GM18526 (cell line): Measurements from ENCODE around the gene TAS2R42.

Source experiments
- POLR2A ChIP-seq: IDR thresholded peaks from 3 replicates; pipeline ENCODE4 v1.6.1; 2011; ENCODE audit not compliant: insufficient read length; ENCODE audit errors: extremely low read depth

The TAS2R42 gene, protein sequence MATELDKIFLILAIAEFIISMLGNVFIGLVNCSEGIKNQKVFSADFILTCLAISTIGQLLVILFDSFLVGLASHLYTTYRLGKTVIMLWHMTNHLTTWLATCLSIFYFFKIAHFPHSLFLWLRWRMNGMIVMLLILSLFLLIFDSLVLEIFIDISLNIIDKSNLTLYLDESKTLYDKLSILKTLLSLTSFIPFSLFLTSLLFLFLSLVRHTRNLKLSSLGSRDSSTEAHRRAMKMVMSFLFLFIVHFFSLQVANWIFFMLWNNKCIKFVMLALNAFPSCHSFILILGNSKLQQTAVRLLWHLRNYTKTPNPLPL

GRCh38 chr12:11186837-11187236 lies at the start of gene TAS2R42:
Gene TAS2R42 (minus strand): TSS chr12:11186937. CDS start chr12:11186937, 0 bp downstream.
- no peak for TF ChIP-seq POLR2A

DNA sequence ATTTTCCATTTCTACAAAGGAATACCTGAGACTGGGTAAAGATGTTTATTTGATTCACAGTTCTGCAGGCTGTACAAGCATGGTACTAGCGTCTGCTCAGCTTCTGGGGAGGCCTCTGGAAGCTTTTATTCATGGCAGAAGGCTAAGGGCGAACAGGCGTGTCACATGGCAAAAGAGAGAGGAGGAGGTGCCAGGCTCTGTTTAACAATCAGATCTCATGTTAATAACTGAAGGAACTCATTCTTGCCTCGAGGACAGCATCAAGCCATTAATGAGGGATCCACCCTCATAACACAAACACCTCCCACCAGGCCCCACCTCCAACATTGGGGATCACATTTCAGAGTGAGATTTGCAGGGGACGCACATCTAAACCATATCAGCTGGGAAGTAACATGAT lies 46.8 kb upstream of the TAS2R42 start:
- no peak for TF ChIP-seq POLR2A

DNA sequence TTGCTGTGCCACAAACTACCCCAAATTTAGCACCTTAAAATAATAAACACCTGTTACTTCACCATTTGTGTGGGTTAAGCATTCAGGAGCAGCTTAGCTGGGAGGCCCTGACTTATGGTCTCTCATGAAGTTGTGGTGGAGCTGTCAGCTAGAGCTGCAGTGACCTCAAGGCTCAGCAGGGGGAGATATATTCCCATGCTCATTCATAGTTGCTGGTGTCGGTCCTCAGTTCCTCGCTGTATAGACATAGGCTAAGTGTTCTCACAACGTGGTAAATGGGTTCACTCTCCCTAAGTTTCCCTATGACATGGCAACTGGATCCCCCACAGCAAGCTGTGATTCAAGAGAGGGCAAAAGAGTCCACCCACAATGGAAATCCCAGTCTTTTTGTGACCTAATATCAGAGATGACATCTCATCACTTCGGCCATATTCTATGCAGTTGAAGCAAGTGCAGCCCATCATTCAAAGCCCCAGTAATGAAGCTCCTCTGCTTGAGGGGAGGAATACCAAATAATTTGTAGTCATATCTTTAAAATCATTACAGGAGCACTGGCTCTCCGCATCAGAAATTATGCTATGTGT lies 41.7 kb upstream of the TAS2R42 start:
- no peak for TF ChIP-seq POLR2A

- no peak for TF ChIP-seq POLR2A
Observed at GRCh38 chr12:11227373-11227772, 40.6 kb upstream of the TAS2R42 start.

- no peak for TF ChIP-seq POLR2A
Observed at GRCh38 chr12:11209113-11209512, 22.4 kb upstream of the TAS2R42 start.

- no peak for TF ChIP-seq POLR2A
Observed at GRCh38 chr12:11204173-11204572, 17.4 kb upstream of the TAS2R42 start.

GRCh38 chr12:11202811-11203210 lies 16.1 kb upstream of the TAS2R42 start:
- TF ChIP-seq POLR2A, result no peak

DNA sequence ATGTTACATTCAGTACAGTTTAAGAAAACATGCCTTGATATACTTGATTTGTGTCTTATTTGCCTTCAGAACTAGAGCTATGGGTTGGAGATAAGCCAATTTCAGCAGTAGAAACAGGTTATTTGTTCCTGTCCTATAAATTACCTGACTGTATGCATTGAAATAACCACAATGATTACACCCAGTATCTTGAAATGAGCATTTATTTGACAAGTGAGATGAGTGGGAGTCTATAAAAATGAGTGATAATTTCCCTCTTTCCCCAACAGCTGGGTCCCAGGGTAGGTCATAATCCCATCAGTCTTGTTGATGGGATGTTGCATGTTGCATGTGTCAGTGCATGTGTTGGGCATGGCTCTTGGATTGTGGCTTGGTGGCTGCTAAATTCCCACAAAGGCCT lies 3.7 kb downstream of the TAS2R42 start:
- no peak for TF ChIP-seq POLR2A

DNA sequence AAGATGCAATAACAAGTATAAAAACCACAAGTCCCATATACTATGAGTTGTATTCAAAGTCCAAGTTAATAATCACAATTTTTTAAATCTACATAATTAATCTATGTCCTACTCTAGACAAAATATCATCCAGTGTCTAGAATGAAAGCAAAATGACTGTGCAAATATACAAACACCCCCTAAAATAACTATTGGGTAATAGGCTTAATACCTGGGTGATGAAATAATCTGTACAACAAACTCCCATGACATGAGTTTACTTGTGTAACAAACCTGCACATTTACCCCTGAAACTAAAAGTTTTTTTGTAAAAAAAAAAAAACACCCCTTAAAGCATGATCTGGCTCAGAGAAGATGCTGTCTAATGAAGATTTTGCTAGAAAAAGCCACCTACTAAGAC lies 4.2 kb downstream of the TAS2R42 start:
- no peak for TF ChIP-seq POLR2A

- no peak for TF ChIP-seq POLR2A
Observed at GRCh38 chr12:11178250-11178649, 8.5 kb downstream of the TAS2R42 start.

DNA sequence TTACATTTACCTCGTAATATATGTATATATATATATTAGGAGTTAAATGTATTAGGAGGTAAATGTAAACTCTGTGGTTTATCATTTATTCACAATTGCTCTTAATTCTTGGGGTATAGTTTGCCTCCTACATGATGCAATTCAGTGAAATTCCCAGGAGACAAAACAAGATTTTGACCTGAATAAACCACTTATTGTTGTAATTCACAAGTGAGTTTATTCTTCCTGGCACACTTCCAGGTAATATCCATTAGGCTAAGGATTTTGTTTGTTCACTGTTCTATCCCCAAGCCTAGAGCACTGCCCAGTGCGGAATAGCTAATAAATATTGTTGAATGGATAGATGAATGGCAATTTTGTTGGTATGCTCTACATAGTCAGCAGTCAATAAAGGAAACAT lies 12.7 kb downstream of the TAS2R42 start:
- TF ChIP-seq POLR2A, result no peak

DNA sequence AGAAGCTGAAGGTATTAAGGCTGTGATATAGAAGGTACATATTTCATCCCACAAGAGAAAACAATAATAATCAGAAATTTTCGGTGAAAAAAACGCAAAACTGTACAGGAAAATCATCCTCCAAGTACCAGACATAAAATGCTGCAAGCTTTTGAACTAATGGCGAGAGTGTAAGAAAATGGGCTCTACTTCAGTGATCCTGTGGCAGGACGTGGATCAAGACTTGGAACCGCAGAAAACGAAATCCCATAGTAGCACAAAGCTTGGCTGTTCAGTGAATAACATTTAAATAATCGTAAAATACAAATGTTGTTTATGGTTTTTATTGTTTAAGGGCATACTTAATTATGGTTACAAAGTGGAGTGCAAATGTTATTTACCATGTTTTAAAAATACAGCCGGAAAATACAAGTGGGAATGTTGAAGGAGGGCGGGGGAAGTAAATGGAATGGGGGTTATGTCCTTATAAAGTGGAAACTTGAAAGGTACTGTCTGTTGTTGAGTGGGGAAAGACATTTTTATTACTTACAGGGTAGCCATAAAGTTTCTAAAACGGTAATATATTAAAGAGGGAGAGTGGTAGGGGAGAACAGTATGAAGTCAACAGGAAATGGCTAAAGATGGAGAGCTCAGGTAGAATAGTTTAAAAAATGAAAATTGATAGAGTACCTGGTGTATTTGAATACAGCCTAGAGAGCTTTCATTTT lies 14.6 kb downstream of the TAS2R42 start:
- no peak for TF ChIP-seq POLR2A

DNA sequence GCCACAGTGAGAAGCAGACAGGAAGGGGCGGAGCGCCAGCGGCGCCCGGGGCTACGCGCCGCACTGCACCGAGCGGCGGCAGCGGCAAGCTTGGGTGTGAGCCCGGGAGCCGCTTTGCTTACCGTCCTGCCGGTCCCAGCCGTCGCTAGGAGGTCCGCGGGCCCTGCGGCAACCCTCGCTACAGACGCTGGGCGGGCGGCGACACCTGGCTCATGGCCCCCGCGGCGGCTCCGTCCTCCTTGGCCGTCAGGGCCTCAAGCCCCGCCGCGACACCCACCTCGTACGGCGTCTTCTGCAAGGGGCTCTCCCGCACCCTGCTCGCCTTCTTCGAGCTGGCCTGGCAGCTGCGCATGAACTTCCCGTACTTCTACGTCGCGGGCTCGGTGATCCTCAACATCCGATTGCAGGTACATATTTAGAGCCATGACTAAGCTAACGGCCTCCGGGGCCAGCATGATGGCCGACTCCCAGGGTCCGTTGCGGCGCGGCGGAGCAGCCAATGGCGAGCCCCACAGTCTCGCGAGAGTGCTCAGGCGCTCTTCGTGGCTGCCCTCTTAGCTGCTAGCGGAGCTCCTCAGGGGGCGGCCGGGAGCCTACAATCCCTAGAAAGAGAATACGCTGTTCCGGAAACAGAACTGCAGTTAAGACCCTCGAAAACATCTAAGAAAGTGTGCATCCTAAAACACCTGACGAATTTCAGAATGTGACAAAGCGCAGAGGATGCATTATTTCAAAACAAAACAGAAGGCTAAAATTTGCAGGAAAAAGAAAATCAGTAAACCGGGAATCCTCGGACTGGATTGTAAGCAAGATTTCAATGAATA lies 15.4 kb downstream of the TAS2R42 start, which contains the start of gene SMIM10L1:
TSS of gene SMIM10L1 (plus strand) at position 50 of the 824 bp plus-strand sequence. CDS start at position 213, 163 bp downstream.
- peak; percentile 73 for TF ChIP-seq POLR2A

GRCh38 chr12:11170810-11171144 lies 16.0 kb downstream of the TAS2R42 start:
- no peak for TF ChIP-seq POLR2A

GRCh38 chr12:11166300-11166699 lies 20.4 kb downstream of the TAS2R42 start:
- TF ChIP-seq POLR2A, result no peak
